Cortex of kidney (tissue), 1 donor: ENCODE data around the gene FKBP1A.

Experiments used
- DNase-seq: peaks from one replicate; lab custom pipeline; 2025; lab: John Stamatoyannopoulos, UW

FKBP1A gene

GRCh38 chr20:1319051-1319450 lies 73.8 kb downstream of the FKBP1A start:
- no peak for DNase-seq
